K562 (cell line): Measurements from ENCODE around the gene HSD17B1. TPM values are rescaled to one million over a fixed set of nuclear protein-coding genes. Genes with fewer than 3 reads are reported as not detected.
A peak's percentile ranks its signal among the peaks of the same experiment; 100 is the strongest.

ENCODE experiments used
- ARHGAP35 ChIP-seq: fragments of 450-650 bp; IDR thresholded peaks from 2 replicates; pipeline ENCODE4 v1.6.1; 2018; ENCODE audit not compliant: partially characterized antibody
- ARID3A ChIP-seq: IDR thresholded peaks from 2 replicates; pipeline ENCODE4 v1.6.1; 2012; ENCODE audit warnings: low read depth, low read length, improper control_type of control experiment, borderline replicate concordance
- ELF1 ChIP-seq: fragments of 200-800 bp; sonication (Bioruptor generic); IDR thresholded peaks from 2 replicates; pipeline ENCODE4 v1.6.1; 2016; ENCODE audit warnings: missing genetic modification characterization, missing compliant biosample characterization
- ERF ChIP-seq: fragments of 450-650 bp; formaldehyde crosslinking; IDR thresholded peaks from 2 replicates; pipeline ENCODE4 v1.4.0; 2020; ENCODE audit warnings: mild to moderate bottlenecking, mixed read lengths
- ETV6 ChIP-seq, 3 experiments: fragments of 150-350 bp in 1 of 3; sonication (generic) in 1 of 3; formaldehyde crosslinking in 1 of 3; IDR thresholded peaks; 2 replicates each; pipeline versions ENCODE4 v1.6.1 to v1.8.0; 2014 to 2022; ENCODE audit warnings: borderline replicate concordance in 2 of 3, low read depth in 2 of 3, antibody characterized with exemption in 1 of 3, low read length in 1 of 3, mild to moderate bottlenecking in 1 of 3, missing genetic modification reagents in 1 of 3
- HDAC1 ChIP-seq, 2 experiments: fragments of 450-650 bp; IDR thresholded peaks; 2 replicates each; pipeline ENCODE4 v1.6.1; 2016 to 2017; ENCODE audit warnings: inconsistent platforms in 1 of 2, mild to moderate bottlenecking in 1 of 2, moderate library complexity in 1 of 2
- HEY1 ChIP-seq: fragments of 250-450 bp; sonication (Bioruptor Pico); IDR thresholded peaks from 2 replicates; pipeline ENCODE4 v1.5.0; 2020; ENCODE audit warnings: mild to moderate bottlenecking, moderate library complexity, borderline replicate concordance
- HINFP ChIP-seq: fragments of 450-650 bp; conservative IDR thresholded peaks from 2 replicates; pipeline ENCODE4 v1.6.1; 2016; ENCODE audit warnings: missing genetic modification characterization, low read depth, mild to moderate bottlenecking, control low read depth, missing compliant biosample characterization
- ILF3 ChIP-seq: fragments of 450-650 bp; IDR thresholded peaks from 2 replicates; pipeline ENCODE4 v1.6.1; 2018; ENCODE audit warnings: antibody characterized with exemption, mild to moderate bottlenecking, moderate library complexity, borderline replicate concordance
- PML ChIP-seq: IDR thresholded peaks from 2 replicates; pipeline ENCODE4 v1.6.1; 2012; ENCODE audit warnings: low read length, inconsistent platforms
- RAD51 ChIP-seq: fragments of 450-650 bp; IDR thresholded peaks from 2 replicates; pipeline ENCODE4 v1.7.1; 2016; ENCODE audit warnings: low read depth, mild to moderate bottlenecking, borderline replicate concordance
- SMAD3 ChIP-seq: fragments of 450-650 bp; formaldehyde crosslinking; conservative IDR thresholded peaks from 2 replicates; pipeline ENCODE4 v1.4.0; 2020; ENCODE audit warnings: mild to moderate bottlenecking
- SNIP1 ChIP-seq: fragments of 450-650 bp; IDR thresholded peaks from 2 replicates; pipeline ENCODE4 v1.7.1; 2017; ENCODE audit warnings: low read depth, mild to moderate bottlenecking
- SP2 ChIP-seq: IDR thresholded peaks from 2 replicates; pipeline ENCODE4 v1.6.1; 2011; ENCODE audit warnings: mild to moderate bottlenecking, low read depth, low read length, moderate library complexity; ENCODE audit not compliant: poor library complexity, severe bottlenecking; ENCODE audit errors: extremely low read depth
- SRSF3 ChIP-seq: fragments of 200-400 bp; formaldehyde crosslinking; IDR thresholded peaks from 2 replicates; pipeline ENCODE4 v1.6.1; 2016; ENCODE audit warnings: mild to moderate bottlenecking, low read length, moderate library complexity; ENCODE audit not compliant: insufficient read depth
- STAG1 ChIP-seq: sonication (generic); formaldehyde crosslinking; IDR thresholded peaks from 2 replicates; pipeline ENCODE4 v1.5.0; 2020; ENCODE audit warnings: missing genetic modification reagents, borderline replicate concordance
- TBL1XR1 ChIP-seq, 2 experiments: IDR thresholded peaks; 2 replicates each; pipeline ENCODE4 v1.6.1; 2012; ENCODE audit warnings: improper control_type of control experiment in 2 of 2, low read length in 2 of 2, mild to moderate bottlenecking in 1 of 2
- TFE3 ChIP-seq: fragments of 450-650 bp; formaldehyde crosslinking; IDR thresholded peaks from 2 replicates; pipeline ENCODE4 v1.4.0; 2020; ENCODE audit warnings: mild to moderate bottlenecking, mixed read lengths
- TRIM24 ChIP-seq, 2 experiments: fragments of 450-650 bp; IDR thresholded peaks; 2 replicates each; pipeline ENCODE4 v1.6.1; 2016
- XRCC4 ChIP-seq: IDR thresholded peaks from one replicate; pipeline ENCODE4 v1.6.1; 2011; ENCODE audit not compliant: insufficient read depth, insufficient read length; ENCODE audit errors: extremely low read depth
- ZNF274 ChIP-seq: IDR thresholded peaks from 2 replicates; pipeline ENCODE4 v1.6.1; 2011; ENCODE audit warnings: low read depth, mild to moderate bottlenecking, low read length, moderate library complexity, borderline replicate concordance
- ZNF695 ChIP-seq: fragments of 450-650 bp; formaldehyde crosslinking; IDR thresholded peaks from 2 replicates; pipeline ENCODE4 v1.4.0; 2020; ENCODE audit warnings: mild to moderate bottlenecking, moderate library complexity
- ZZZ3 ChIP-seq: fragments of 450-650 bp; IDR thresholded peaks from 2 replicates; pipeline ENCODE4 v1.6.1; 2016; ENCODE audit warnings: antibody characterized with exemption, mild to moderate bottlenecking, moderate library complexity
- polyA plus RNA-seq, 8 experiments: library from polyadenylated mRNA; depleted of rRNA in 4 of 8; stranded (reverse) in 5 of 8; unstranded in 3 of 8; fragments of >200 nt; fragmentation: Nextera tagmentation in 2 of 8; fragmentation: Illumina TruSeq in 1 of 8; extraction: Ambion mirVana in 2 of 8; extraction: Trizol in 1 of 8; gene quantifications; 2 replicates each; pipeline versions ENCODE4 v1.2.1 to v1.2.3, GENCODE V29; 2011 to 2014; ENCODE audit warnings: inconsistent platforms in 1 of 8, missing spikeins in 1 of 8
- total RNA-seq, 7 experiments: library from RNA; depleted of rRNA in 6 of 7; stranded (reverse); fragments of >200 nt in 6 of 7; fragmentation: Illumina TruSeq in 2 of 7; extraction: Trizol in 2 of 7; gene quantifications; 2 replicates each; pipeline versions ENCODE4 v1.2.1 to v1.2.3, GENCODE V29; 2011 to 2021; ENCODE audit warnings: low replicate concordance in 1 of 7

Gene HSD17B1
- total and polyA plus RNA-seq, 9 of the 15 experiments (the other 6 are each of a cell fraction or from before 2014, with no cell fraction given) = 0.55 to 21.1 (median 3.6) TPM

DNA sequence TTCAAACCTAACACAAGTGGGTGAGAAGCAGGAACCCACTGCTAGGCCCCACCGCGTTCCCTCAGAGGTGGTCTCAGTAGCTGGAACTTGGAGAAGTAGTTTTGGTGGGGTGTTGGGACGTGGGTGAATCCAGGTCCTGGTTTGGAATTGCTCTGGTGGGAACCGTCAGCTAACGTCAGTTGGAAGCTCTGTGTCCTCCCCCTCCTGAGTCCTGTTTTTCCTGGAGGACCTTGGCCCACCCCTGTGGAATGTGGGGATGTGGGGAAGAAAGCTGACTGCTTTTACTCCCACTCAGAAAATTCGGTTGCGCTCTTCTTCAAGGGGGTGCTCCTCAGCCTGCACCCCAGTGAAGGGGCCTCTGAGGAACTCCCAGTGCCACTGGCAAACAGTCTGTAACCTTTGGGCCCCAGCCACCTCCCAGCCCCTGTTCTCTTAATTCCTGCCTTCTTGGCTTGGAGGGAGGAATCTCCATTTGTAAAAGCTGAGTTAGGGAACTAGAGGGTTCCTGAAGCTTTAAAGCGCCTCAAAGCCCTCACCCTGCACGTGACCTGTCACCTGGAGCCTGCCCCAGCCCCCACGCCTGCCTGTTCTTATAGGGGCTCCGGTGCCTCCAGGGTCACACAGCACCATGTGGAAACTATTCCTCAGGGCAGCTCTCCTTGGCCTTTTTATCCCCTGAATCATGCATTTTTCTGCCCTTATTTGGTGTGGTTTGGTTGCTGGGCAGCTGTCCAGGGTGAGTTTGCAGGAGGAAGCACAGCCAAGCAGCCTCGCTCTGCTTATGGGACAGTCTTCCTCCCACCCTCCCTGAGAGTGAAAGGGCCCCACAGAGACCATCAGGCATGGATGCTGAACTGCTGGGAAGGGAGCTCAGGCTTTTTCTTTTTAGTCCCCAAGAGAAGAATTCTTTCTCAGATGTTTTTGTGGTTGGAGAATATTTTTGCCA lies 32.9 kb upstream of the HSD17B1 start (continued):
- TF ChIP-seq TBL1XR1 (IDR thresholded peaks at IDR 0.05; ENCODE audit: low read length in 2 of 2) (no peak), RAD51 (peak; percentile 46; the same call in 1 of the 2 replicates), PML (no peak), ARHGAP35 (no peak), SNIP1 (no peak), ZZZ3 (no peak), XRCC4 (no peak), HDAC1 (IDR thresholded peaks at IDR 0.05) (no peak), ERF (CRISPR knock-in tag) (no peak), STAG1 (no peak), ARID3A (no peak), HEY1 (CRISPR knock-in tag) (no peak), ELF1 (tag) (no peak), ZNF695 (CRISPR knock-in tag) (no peak), SMAD3 (no peak), ETV6 (IDR thresholded peaks at IDR 0.05; ENCODE audit: borderline replicate concordance in 1 of 2, low read depth in 2 of 2, low read length in 1 of 2) (no peak), ETV6 (CRISPR knock-in tag; IDR thresholded peaks at IDR 0.05; ENCODE audit: borderline replicate concordance) (no peak), SP2 (no peak), HINFP (tag) (no peak), SRSF3 (no peak), TRIM24 (IDR thresholded peaks at IDR 0.05) (no peak), ILF3 (no peak), ZNF274 (no peak), TFE3 (CRISPR knock-in tag) (peak; percentile 36; the same call in 1 of the 2 replicates)
